Left colon (tissue), 2 donors: ENCODE results near the gene C12orf60. TPM values are rescaled to one million over a fixed set of nuclear protein-coding genes. Genes with fewer than 3 reads are reported as not detected.

Source experiments
- ATAC-seq: fragments of 200-7000 bp; cut with Tn5 transposase; one replicate; pipeline ENCODE4 v1.9.1; 2020; ENCODE audit warnings: mild to moderate bottlenecking, moderate library complexity
- DNase-seq, 2 donors: peaks; one replicate each; pipeline ENCODE4 v3.0.0-alpha.2; 2020
- intact Hi-C, 2 donors: fragments of 100-400 bp; cut with DNase I in 1 of 2; cut with micrococcal nuclease in 1 of 2; formaldehyde crosslinking; loops; one replicate each; pipeline versions ENCODE4 v1.11.2 to v1.14.0; 2022; cut with DNase I, micrococcal nuclease
- total RNA-seq, 2 donors: library from RNA; stranded (reverse); fragmentation: NEBNext Ultra II Directional; extraction: Animal tissue kit (Norgen Biotek cat#: 25700); gene quantifications; one replicate each; pipeline ENCODE4 v1.2.1, GENCODE V29; 2021
- donor health status: DM: no; HTN: no; CAD: no.
- donor health status: DM: yes; HTN: yes; CAD: no.

C12orf60 gene
- total RNA-seq, 2 donors from 2014 or later = 0.31 to 0.89 TPM

- intact Hi-C loops = no loop called here
- ATAC-seq (no peak), DNase-seq (no peak)
Measured at GRCh38 chr12:14825256-14825655, 21.8 kb downstream of the C12orf60 start.

DNA sequence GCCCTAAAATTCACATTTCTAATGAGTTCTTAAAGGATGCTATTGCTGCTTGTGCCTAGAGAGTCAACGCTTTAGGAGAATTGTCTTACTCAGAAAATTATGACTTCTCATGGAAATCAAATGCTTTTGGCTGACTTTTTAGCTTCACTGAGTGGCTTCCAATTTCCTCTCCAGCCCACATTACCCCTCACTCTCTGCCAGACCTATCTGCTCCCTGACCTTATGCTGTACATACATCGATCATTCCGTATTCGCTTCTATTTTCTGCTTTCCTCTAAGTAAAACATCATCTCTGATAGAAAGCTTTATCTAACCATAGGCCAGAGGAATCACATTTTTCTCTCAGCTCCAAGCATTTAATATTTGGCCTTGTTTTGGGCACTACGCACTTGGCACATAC lies 23.0 kb downstream of the C12orf60 start:
- ATAC-seq (no peak), DNase-seq (no peak)
- intact Hi-C loops = no loop called here

DNA sequence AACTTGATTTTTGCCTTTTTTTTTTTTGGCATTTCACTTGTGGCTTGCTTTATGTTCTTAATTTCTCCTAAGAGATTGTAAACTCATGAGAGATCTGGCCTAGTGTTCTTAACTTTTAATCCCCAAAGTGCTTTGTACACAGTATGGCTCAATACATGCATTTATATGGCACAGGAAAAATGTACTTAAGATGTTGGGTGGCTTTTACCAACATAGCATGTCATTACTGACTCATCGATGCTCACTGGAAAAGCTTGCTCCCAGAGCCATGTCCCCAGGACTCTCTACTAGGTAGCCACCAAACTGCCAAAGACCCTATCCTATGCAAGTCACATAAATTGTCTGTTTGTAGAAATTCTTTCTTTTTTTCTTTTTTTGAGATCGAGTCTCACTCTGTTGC lies 23.6 kb downstream of the C12orf60 start:
- DNase-seq = no peak
- intact Hi-C loops = no loop called here
- no peak for ATAC-seq

- intact Hi-C loops = no loop called here
- DNase-seq (no peak), ATAC-seq (no peak)
Measured at GRCh38 chr12:14828892-14829291, 25.4 kb downstream of the C12orf60 start.

DNA sequence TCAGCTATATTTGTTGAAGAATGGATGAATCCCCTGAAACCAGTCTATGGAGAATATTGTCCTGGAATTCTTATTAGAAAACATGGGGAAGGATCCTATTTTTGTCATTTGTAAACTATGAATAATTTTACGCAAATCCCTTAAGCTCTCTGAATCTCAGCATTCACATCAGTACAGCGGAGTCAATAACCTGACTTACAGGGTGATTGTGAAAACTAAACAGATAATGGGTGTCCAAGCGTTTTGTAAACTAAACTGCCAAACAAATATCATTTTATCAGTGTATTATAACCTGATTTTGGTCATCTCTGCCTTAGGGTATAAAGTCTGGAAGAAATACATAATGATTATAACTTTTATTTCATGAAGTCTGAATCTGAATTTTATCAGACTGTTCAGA lies 29.9 kb downstream of the C12orf60 start:
- ATAC-seq (no peak), DNase-seq (no peak)
- intact Hi-C loops = no loop called here

DNA sequence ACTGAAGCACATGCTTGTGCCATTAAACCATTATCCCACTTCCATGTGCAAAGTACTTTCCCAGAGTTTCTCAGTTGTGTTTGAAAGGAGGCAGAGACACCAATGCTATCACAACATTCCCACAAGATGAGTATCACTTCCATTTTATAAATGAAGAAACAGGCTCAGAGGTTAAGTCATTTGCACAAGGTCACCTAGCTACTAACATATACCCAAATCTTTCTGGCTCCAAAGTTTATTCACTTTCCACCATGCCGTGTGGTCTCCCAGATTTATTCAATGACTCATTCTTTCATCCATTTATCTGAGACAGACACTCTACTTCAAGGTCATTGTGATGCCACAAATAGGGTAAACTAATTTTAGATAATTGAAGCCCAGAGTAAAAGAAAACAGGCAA lies 30.5 kb downstream of the C12orf60 start:
- ATAC-seq (no peak), DNase-seq (no peak)
- intact Hi-C loops = no loop called here

DNA sequence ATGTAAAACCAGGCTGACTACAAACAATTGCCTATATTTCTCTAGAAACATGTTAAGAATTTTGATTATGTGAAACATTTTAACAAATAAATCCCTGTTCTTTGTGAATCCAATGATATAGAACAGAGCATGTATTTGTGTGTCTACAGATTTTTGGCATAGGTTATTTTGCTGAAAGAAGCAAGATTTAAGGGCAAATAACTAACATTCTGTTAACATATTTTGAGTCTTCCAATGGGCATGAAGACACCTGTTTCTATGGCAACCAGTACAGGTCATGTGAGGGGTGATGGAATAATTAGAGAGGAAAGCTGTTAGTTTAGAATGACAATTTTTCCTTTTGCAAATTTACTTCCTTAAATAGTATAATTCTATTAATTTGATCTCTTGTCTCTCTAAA lies 31.0 kb downstream of the C12orf60 start:
- intact Hi-C loops = no loop called here
- no peak for ATAC-seq
- DNase-seq = no peak

DNA sequence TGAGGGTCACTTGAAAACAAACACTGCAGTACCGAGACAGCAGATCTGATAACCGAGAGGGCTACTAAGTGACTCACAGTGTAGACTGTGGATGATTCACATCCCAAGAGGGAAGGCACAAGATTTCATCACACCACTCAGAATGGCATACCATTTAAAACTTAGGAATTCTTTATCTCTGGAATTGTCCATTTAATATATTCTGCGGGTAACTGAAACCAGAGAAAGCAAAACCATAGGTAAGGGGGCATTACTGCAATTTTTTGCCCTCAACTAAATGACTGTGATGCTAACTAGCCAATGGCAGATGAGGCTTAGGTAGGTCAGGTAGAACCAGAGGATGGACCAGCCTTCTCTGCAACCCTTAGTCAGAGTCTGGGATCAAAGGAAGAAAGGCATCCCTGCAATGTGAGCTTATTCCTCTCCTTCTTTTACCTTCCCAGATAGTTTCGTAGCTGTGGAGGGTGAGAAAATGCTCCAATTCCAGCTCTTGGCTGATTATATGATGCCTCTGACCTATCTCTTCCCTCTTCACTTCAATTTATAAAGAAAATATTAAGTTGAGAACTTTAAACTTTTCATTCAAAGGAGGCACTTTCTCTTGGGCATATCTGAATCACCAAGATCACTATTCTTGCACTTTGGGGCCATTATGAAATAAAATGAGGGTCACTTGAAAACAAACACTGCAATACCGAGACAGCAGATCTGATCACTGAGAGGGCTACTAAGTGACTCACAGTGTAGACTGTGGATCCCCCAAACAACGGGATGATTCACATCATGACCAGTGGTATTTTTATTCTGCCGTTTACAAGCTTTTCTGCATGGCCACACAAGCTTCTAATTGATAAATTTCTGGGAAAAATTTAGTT lies 33.1 kb downstream of the C12orf60 start:
- DNase-seq = no peak
- ATAC-seq = no peak
- intact Hi-C loops = no loop called here

DNA sequence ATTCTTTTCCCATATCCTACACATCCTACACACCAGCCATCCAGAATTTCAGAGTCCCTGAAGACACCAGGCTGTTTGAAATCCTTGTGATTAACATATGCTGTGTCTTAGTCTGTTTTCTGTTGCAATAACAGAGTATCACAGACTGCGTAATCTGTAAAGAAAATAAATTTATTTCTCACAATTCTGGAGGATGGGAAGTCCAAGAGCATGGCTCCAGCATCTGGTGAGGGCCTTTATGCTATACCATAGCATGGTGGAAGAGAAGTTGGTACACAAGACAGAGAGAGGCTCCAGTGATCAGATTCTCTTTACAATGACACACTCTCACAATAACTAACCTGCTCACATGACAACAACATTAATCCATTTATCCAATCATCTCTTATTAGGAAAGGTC lies 35.8 kb downstream of the C12orf60 start:
- no peak for ATAC-seq
- DNase-seq = no peak
- intact Hi-C loops = no loop called here

DNA sequence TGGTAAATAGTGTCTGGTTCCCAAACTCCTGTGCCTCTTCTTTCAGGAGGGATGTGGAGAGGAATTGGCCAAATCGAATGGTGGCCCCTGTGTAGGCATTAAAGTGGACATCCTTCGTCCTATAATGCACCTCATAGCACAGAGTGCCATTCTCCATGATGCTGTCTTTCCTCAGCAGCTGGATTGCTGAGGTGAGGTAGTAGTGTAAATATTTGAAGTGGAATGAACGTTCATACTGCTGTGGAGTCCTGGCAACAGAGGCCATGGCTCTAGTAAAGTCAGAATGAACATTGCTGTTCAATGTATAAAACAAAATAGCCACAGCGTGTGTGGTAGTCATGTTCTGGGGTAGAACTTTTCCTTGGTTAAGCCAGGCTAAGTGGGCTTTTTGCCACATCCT lies 37.1 kb downstream of the C12orf60 start:
- ATAC-seq (peak; percentile 81), DNase-seq (no peak)
- intact Hi-C loops = loop anchor here in 1 of 2 donors (10.0 kb wide), 1 partner anchor 154 kb away; no protein-coding TSS in a partner anchor

DNA sequence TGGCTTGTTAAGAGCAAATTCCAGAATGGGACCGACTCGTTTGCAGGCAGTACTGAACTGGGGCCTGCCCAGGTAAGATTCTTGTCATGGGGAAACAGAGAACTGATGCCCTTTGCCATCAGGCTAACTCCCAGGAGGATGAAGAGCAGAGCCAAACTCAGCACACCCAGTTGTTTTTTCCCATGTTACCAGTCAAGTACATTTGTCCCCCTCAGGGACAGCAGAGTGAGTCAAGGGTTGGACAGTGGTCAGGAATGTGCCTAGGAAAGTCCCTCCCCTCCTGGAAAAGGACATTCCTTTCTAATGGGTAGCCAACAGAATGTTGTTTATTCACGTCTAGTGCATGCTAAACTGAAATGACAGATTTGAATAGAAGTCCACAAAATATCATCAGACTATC lies 38.3 kb downstream of the C12orf60 start:
- DNase-seq = no peak
- peak; percentile 8 for ATAC-seq
- intact Hi-C loops = loop anchor here in 1 of 2 donors (10.0 kb wide), 1 partner anchor 153 kb away; no protein-coding TSS in a partner anchor

DNA sequence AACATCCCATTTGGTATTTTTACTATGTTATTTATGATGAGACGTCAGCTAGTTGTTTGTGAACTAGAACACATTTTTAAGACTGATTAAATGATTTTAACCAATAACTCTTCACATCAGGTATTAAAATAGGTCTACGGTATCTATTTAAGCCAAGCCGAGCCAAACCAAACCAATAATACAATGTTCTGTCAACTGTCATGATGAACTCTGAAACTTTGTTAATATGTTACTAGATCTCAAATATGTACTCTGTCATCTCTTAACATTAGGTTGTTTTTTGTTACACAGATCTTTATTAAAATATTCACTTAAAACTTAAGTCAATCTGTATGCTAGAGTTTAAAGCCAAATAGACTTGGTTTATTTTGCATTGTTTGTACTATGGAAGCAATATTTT lies 38.8 kb downstream of the C12orf60 start:
- DNase-seq (no peak), ATAC-seq (peak; percentile 65)

DNA sequence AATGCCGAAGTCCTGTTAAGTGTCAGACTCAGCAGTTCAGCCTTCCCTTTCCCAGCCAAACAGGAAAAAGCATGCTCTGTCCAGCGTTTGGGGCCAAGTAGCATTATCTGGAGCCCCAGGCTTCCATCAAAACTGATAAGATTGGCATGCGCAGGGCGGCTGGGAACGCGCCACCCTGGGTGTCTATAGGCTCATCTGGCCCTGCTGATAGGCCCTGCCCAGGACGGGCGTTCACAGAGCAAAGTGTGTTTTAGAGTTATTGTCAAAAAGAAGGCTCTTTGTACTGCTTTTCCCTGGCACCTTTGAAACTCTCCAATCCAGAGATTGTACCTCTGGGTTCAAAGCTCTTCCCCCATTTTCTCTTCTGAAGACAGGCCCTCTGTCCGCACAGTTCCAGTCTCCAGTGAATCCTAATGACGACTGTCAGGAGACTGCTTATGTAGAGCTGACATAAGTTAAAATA lies 40.0 kb downstream of the C12orf60 start, which contains the start of gene ART4:
Gene ART4, minus strand, starts transcription at position 102 of the 463 bp plus-strand sequence. CDS start 413 bp downstream, outside the sequence.
- DNase-seq = no peak
- intact Hi-C loops = loop anchor here in 1 of 2 donors (10.0 kb wide), 1 partner anchor 151 kb away; no protein-coding TSS in a partner anchor
- ATAC-seq = no peak

More for the DNA sequence above, 38.8 kb downstream of the C12orf60 start:
- intact Hi-C loops = loop anchor here in 1 of 2 donors (10.0 kb wide), 1 partner anchor 152 kb away; no protein-coding TSS in a partner anchor

DNA sequence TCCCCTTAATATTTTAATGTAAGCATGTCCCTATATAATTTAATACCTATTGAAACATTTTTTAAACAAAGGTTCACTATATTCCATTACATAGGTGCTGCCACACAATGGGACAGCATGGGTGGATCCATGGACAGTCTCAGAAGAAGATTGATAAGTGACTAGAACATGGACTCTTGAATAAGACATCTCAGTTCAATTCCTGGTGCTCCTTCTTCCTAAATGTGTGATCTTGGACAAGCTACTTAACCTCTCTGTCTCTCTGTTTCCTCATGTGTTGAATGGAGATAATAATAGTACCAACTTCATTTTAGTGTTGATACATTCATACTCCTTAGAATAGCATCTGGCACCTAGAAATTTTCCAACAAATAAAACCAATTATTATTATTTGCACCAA lies 40.9 kb downstream of the C12orf60 start:
- intact Hi-C loops = loop anchor here in 1 of 2 donors (10.0 kb wide), 1 partner anchor 150 kb away; no protein-coding TSS in a partner anchor
- DNase-seq (no peak), ATAC-seq (no peak)

GRCh38 chr12:14845350-14845750 lies 41.9 kb downstream of the C12orf60 start:
- peak in 1 of 2 donors; percentile 35 for DNase-seq
- intact Hi-C loops = loop anchor here in 1 of 2 donors (10.0 kb wide), 1 partner anchor 149 kb away; no protein-coding TSS in a partner anchor

GRCh38 chr12:14846042-14846587 lies 42.6 kb downstream of the C12orf60 start:
- intact Hi-C loops = loop anchor here (2.0 to 10.0 kb wide), 2 partner anchors 149 kb away; no protein-coding TSS in a partner anchor
- ATAC-seq = peak; percentile 53

More at GRCh38 chr12:14845350-14845750, 41.9 kb downstream of the C12orf60 start:
- peak; percentile 72 for ATAC-seq

DNA sequence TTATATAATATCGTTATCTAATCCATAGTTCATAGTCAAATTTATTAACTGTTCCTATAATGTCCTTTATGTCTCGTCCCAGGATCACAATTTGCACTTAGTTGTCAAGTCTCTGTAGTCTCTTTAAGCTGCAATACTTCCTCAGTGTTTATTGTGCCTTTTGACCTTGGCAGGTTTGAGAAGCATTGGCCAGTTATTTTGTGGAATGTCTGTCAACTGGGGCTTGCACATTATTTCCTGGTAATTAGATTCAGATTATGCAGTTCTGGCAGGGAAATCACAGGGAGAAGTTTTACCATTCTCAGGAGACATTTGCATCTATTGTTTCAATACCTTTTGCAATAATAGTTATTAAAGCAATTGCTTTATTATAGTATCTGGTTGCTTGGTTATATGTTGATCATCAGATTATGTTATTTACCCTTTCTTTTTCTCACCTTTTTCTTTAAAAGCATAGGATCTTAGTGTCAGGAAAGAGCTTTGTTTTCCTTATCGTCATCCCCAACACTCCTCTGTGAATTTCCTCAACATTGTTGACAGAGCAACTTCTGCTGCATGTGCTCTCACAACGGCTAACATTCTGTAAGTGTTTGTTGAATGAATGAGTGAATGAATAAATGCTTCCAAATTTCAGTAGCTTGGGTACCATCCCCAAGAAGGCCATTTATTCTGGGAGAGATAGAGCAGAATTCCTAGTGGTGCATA lies 43.6 kb downstream of the C12orf60 start:
- ATAC-seq (no peak), DNase-seq (no peak)
- intact Hi-C loops = loop anchor here (2.0 to 10.0 kb wide), 2 partner anchors 148 kb away; no protein-coding TSS in a partner anchor

More at GRCh38 chr12:14846042-14846587, 42.6 kb downstream of the C12orf60 start:
- no peak for DNase-seq

- intact Hi-C loops = loop anchor here in 1 of 2 donors (10.0 kb wide), 1 partner anchor 145 kb away; no protein-coding TSS in a partner anchor
- no peak for ATAC-seq
- no peak for DNase-seq
Measured at GRCh38 chr12:14849661-14850060, 46.2 kb downstream of the C12orf60 start.
